ENCODE results near the gene DEUP1.

DEUP1 gene, protein sequence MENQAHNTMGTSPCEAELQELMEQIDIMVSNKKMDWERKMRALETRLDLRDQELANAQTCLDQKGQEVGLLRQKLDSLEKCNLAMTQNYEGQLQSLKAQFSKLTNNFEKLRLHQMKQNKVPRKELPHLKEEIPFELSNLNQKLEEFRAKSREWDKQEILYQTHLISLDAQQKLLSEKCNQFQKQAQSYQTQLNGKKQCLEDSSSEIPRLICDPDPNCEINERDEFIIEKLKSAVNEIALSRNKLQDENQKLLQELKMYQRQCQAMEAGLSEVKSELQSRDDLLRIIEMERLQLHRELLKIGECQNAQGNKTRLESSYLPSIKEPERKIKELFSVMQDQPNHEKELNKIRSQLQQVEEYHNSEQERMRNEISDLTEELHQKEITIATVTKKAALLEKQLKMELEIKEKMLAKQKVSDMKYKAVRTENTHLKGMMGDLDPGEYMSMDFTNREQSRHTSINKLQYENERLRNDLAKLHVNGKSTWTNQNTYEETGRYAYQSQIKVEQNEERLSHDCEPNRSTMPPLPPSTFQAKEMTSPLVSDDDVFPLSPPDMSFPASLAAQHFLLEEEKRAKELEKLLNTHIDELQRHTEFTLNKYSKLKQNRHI

DNA sequence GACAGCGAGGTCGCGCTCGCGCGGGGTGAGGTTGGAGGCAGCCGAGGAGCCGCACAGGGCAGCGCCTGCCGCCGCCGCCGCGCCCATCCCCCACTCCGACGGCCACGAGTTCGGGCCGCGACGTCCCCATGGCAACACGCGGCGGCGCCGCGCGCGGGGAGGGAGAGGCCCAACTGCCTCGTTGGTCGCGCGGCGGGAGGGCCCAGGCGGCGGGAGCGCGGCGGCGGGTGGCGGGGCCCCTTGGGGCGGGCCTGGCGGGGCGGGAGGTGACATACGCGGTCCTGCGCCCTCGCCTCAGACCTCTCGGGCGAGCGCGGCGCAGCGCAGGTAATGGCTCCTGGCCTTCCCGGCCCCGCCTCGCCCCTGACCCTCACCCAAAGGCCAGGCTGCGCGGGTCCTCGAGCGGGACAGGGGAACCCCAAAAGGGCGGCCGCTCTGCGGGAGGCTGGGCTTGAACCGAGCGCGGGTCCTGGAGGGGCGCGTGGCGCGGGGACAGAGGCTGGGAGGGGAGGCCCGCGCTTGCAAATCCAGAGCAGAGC lies at the start of gene DEUP1:
TSS of gene DEUP1 (plus strand) at position 297 of the 539 bp plus-strand sequence. CDS start 1,518 bp downstream, outside the sequence.
- no peak for DNase-seq (ENCODE audit: low read depth)
- TF ChIP-seq, protein P1, sequence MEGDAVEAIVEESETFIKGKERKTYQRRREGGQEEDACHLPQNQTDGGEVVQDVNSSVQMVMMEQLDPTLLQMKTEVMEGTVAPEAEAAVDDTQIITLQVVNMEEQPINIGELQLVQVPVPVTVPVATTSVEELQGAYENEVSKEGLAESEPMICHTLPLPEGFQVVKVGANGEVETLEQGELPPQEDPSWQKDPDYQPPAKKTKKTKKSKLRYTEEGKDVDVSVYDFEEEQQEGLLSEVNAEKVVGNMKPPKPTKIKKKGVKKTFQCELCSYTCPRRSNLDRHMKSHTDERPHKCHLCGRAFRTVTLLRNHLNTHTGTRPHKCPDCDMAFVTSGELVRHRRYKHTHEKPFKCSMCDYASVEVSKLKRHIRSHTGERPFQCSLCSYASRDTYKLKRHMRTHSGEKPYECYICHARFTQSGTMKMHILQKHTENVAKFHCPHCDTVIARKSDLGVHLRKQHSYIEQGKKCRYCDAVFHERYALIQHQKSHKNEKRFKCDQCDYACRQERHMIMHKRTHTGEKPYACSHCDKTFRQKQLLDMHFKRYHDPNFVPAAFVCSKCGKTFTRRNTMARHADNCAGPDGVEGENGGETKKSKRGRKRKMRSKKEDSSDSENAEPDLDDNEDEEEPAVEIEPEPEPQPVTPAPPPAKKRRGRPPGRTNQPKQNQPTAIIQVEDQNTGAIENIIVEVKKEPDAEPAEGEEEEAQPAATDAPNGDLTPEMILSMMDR (IDR thresholded peaks at IDR 0.05; ENCODE audit: control insufficient read depth, insufficient read depth, low read depth, low read length, missing control alignments): no peak

DNA sequence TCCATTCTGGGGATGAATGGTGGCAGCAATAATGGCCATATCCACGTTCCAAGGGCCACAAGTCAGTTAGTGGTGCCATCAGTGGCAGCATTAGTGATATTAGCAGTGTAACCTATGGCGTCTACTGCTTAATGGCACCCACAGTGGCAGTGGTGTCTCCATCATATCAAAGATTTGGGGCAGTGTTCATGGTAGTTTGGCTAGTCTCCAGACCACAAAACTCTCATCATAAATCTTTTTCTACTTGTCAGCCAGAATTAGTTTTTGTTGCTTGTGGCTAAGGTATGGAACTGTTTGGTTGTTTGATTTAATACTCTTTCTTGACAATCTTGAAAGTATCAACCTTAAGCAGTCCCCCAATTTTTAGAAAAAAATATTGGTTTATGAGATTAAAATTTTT lies 45.1 kb upstream of the DEUP1 start:
- TF ChIP-seq, protein P1 (IDR thresholded peaks at IDR 0.05; ENCODE audit: control insufficient read depth, insufficient read depth, low read depth, low read length, missing control alignments): no peak
- DNase-seq (ENCODE audit: low read depth): no peak
- no peak overlapping the region for H3K4me3 ChIP-seq (ENCODE audit: control insufficient read depth, low read depth, low read length)

More for the DNA sequence above, at the start of gene DEUP1:
- peak within 1 kb of the TSS; percentile 17 for H3K4me3 ChIP-seq (ENCODE audit: control insufficient read depth, low read depth, low read length)

DNA sequence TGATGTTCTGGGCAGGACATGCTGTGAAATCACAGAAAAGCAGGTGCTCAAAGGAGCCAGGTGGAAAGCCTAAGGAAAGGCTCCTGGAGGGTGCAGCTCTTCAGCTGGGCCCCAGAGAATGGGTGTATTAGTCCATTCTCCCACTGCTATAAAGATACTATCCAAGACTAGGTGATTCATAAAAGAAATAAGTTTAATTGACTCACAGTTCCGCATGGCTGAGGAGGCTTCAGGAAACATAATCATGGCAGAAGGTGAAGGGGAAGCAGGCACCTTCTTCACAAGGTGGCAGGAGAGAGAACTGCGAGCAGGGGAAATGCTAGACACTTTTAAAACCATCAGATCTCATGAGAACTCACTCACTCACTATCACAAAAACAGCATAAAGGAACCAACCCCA lies 43.1 kb upstream of the DEUP1 start:
- DNase-seq (ENCODE audit: low read depth): no peak
- TF ChIP-seq, protein P1 (IDR thresholded peaks at IDR 0.05; ENCODE audit: control insufficient read depth, insufficient read depth, low read depth, low read length, missing control alignments): no peak
- H3K4me3 ChIP-seq (ENCODE audit: control insufficient read depth, low read depth, low read length): no peak overlapping the region

DNA sequence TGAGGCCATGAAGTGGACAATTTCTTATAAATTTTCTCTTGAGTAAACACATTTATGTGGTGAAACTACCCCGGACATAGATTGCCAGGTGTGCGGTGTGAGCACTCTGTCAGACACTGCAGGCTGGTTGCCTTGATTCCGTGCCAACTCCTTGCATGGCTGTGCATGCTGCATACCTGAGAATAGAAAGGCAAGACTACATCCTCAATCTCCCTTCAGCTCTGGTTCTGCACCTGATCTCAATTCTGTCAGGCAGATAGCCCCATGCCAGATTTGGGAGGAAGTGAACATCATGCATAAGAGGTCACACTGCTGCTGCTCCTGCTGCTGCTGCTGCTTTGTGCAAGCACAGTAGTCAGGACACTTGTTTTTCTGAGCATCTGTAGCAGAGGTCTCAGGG lies 42.5 kb upstream of the DEUP1 start:
- no peak overlapping the region for H3K4me3 ChIP-seq (ENCODE audit: control insufficient read depth, low read depth, low read length)
- TF ChIP-seq, protein P1 (IDR thresholded peaks at IDR 0.05; ENCODE audit: control insufficient read depth, insufficient read depth, low read depth, low read length, missing control alignments): no peak
- DNase-seq (ENCODE audit: low read depth): no peak

DNA sequence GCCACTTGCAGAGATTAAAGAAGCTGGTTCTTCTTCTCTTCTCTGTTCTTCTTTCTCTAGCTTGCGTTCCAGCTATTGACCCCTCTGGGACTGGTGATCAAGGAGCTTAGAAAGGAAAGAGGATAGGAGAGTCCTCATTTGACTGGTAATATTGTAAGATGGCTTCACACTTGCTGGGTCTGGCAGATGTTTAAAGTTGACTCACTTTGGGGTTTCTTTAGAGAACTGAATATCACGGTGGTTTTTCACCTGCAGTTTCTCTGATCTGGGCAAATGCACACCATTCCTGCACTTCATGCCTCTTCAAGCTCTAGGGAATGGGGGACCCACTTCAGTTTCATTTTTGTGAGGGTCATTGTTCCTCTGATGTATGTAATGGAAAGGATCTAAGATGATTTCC lies 41.8 kb upstream of the DEUP1 start:
- no peak for DNase-seq (ENCODE audit: low read depth)
- H3K4me3 ChIP-seq (ENCODE audit: control insufficient read depth, low read depth, low read length): no peak overlapping the region
- TF ChIP-seq, protein P1 (IDR thresholded peaks at IDR 0.05; ENCODE audit: control insufficient read depth, insufficient read depth, low read depth, low read length, missing control alignments): no peak

DNA sequence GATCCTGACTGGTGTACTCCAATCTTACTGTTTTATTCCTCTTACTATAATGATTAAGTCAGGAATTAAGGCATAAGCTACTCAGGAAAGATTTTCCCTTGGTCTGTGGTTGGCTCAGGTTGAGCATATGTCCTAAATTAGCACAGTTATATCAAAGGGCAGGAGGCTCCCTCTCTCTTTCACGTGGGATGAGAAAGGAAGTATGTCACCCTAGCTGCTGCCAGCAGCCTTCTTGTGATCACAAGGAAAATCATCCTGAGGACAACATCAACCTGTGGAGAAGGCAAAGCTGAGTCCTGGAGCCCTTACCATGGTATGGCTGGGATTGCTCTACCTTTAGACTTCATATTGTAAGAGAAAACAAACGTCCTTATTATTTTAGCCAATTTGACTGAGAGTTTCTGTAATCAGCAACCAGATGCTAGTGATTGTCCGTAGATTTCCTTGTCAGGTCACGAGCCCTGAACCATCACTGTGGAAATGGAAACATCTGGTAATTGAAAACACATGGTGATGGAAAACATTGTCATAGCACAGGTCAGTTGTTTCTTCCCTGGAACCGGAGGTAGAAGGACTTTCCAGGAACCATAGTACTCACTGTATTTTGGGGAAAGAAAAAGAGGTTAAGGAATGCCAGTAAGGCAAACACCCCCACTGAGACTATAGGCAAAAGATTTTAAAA lies 40.6 kb upstream of the DEUP1 start:
- no peak overlapping the region for H3K4me3 ChIP-seq (ENCODE audit: control insufficient read depth, low read depth, low read length)
- no peak for DNase-seq (ENCODE audit: low read depth)
- TF ChIP-seq, protein P1 (IDR thresholded peaks at IDR 0.05; ENCODE audit: control insufficient read depth, insufficient read depth, low read depth, low read length, missing control alignments): no peak

Data from AG09309 (cell line).